ENCODE data around the gene KBTBD12.

Gene KBTBD12

DNA sequence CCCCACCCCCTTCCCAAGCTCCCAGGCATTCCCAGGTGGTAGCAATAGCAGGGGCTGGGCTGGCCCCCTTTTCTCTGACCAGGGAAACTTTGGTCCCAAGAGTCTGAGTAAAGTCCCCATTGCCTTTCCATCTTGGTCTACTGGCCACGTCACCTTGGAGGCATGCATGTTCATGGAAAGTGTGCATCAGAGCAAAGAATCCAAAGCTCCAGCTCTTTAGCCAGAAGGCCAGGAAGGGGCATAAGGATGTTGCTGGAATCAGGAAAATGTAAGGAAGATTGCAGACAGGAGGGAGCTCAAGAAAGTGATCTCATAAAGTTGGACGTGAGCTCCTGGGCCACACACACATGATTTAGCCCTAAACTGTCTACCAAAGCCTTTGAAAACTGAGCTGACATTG lies 63.6 kb downstream of the KBTBD12 start:
- DNase-seq (ENCODE audit: low spot score), result no peak
- TF ChIP-seq, protein P1, sequence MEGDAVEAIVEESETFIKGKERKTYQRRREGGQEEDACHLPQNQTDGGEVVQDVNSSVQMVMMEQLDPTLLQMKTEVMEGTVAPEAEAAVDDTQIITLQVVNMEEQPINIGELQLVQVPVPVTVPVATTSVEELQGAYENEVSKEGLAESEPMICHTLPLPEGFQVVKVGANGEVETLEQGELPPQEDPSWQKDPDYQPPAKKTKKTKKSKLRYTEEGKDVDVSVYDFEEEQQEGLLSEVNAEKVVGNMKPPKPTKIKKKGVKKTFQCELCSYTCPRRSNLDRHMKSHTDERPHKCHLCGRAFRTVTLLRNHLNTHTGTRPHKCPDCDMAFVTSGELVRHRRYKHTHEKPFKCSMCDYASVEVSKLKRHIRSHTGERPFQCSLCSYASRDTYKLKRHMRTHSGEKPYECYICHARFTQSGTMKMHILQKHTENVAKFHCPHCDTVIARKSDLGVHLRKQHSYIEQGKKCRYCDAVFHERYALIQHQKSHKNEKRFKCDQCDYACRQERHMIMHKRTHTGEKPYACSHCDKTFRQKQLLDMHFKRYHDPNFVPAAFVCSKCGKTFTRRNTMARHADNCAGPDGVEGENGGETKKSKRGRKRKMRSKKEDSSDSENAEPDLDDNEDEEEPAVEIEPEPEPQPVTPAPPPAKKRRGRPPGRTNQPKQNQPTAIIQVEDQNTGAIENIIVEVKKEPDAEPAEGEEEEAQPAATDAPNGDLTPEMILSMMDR (IDR thresholded peaks at IDR 0.05; ENCODE audit: borderline replicate concordance, control extremely low read depth, extremely low read depth, insufficient read depth, missing control alignments), result no peak
- in situ Hi-C loops (cut with MboI; ENCODE audit: low sequenced_read_pairs, unreplicated experiment), result no loop called here

DNA sequence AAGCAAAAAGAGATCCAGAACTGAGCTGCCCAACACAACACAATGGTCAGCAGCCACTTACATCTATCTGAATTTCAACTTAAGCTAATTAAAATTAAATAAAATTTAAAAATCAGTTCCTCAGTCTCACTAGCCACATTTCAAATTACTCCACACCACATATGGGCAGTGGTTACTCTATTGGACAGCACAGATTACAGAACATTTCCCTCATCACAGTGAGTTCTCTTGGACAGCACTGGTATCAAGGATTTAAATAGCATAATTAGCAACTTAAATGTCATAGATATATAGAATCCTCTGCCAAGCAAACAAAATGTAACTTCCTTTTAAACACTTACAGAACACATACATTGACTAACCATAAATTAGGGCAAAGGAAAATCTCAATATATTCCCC lies 64.4 kb downstream of the KBTBD12 start:
- in situ Hi-C loops (cut with MboI; ENCODE audit: low sequenced_read_pairs, unreplicated experiment), result no loop called here
- DNase-seq (ENCODE audit: low spot score), result no peak
- TF ChIP-seq, protein P1 (IDR thresholded peaks at IDR 0.05; ENCODE audit: borderline replicate concordance, control extremely low read depth, extremely low read depth, insufficient read depth, missing control alignments), result no peak

DNA sequence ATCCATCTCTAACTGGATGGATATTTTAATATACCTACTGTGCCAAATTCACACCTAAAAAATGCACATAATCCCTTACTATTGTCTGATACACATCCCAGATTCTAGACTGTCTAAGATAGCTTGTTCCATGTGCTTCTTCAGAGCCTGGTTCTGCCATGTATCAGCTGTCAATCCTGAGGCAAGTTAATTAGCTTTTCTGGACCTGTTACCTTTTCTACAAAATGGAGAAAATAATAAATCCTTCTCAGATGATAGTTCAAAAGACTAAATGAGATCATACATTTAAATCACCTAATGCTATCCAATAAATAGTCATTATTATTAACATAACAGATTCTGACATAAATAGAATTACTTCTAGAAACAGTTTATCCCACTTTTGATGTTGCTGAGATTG lies 66.1 kb downstream of the KBTBD12 start:
- TF ChIP-seq, protein P1 (IDR thresholded peaks at IDR 0.05; ENCODE audit: borderline replicate concordance, control extremely low read depth, extremely low read depth, insufficient read depth, missing control alignments), result no peak
- no peak for DNase-seq (ENCODE audit: low spot score)
- in situ Hi-C loops (cut with MboI; ENCODE audit: low sequenced_read_pairs, unreplicated experiment), result no loop called here

DNA sequence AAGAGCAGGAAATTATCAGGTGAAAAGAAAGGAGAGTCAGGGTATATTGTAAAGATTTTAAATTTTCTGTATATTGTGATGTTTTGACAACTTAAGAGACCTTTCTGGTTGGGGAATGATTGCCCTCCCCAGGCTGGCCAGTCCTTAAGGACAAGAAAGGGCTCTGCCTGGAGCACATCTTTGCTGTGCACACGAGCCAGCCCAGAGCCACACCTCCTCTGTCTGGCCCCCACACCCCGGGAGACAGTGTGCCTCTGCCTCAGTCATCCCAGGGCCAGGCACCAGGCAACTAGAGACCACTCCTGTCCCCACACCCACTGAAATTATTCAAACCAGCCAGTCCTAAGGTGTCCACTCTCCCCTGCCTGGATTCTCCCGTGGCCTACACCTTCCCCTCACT lies 67.1 kb downstream of the KBTBD12 start:
- no peak for DNase-seq (ENCODE audit: low spot score)
- in situ Hi-C loops (cut with MboI; ENCODE audit: low sequenced_read_pairs, unreplicated experiment), result no loop called here
- TF ChIP-seq, protein P1 (IDR thresholded peaks at IDR 0.05; ENCODE audit: borderline replicate concordance, control extremely low read depth, extremely low read depth, insufficient read depth, missing control alignments), result no peak

DNA sequence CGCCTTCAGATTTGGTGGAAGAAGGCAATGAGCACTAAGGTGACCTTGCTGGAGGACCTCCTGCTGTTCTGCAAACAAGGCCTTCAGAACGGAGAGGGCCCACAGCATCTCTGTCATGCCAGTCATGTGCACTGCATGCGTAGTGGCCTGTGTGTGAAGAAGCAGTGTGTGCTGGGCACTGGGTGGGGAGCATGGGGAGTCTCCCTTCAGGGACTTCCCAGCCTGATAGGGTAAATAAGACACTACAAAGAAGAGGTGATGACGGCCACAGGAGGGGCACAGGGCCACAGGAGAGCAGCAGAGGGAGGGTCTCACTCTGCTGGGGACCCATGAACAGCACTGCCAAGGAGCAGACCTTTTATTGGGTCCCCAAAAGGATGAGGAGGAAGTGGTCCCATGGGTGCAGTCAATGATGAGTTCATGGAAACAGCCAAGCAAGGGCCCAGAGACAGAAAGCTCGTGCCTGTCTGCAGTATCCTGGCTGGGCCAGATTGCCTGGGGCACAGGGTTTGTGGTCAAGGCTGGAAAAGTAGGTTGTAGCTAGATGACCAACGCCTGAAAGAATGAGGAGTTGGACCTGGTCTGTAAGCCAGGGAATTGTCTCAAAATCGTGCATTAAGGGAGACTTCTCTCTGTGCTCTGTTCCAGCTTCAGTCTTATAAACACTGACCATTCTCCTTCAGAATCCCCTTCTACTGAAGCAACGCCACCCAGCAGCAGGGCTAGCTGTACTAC lies 69.4 kb downstream of the KBTBD12 start:
- TF ChIP-seq, protein P1 (IDR thresholded peaks at IDR 0.05; ENCODE audit: borderline replicate concordance, control extremely low read depth, extremely low read depth, insufficient read depth, missing control alignments), result no peak
- in situ Hi-C loops (cut with MboI; ENCODE audit: low sequenced_read_pairs, unreplicated experiment), result no loop called here
- DNase-seq (ENCODE audit: low spot score), result no peak

DNA sequence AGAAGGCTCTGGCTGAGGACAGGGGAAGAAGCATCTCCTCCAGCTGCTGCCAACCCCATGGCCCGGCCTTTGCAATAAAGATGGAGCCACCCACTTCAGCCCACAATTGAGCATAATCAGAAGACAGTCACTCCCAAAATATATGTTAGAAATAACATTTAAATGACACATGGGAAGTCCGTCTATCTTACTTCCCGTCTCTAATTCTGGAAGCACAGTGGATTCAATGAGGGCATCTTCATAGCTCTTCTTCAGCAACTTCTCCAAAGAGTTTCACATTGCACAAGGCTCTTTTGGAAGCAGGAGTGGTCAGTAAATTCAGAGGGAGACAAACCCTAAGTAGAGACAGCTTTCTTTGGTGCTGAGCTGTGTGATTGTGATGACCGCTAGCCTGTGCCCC lies 70.2 kb downstream of the KBTBD12 start:
- no peak for DNase-seq (ENCODE audit: low spot score)
- TF ChIP-seq, protein P1 (IDR thresholded peaks at IDR 0.05; ENCODE audit: borderline replicate concordance, control extremely low read depth, extremely low read depth, insufficient read depth, missing control alignments), result no peak
- in situ Hi-C loops (cut with MboI; ENCODE audit: low sequenced_read_pairs, unreplicated experiment), result no loop called here
